ENCODE data around the gene RNF182. TPM values are rescaled to one million over a fixed set of nuclear protein-coding genes. Genes with fewer than 3 reads are reported as not detected.

Gene RNF182
- total RNA-seq, 2 donors from 2014 or later, result 0.33 to 1.6 TPM

- 51 to 63% methylated on average over 3 of the region's 3 CpGs for WGBS, 2 donors
Observed at GRCh38 chr6:13903364-13903763, 21.4 kb upstream of the RNF182 start.

GRCh38 chr6:13907001-13907350 is 17.8 kb upstream of the RNF182 start:
- Histone ChIP-seq H3K27ac (no peak overlapping the region), H3K4me1 (no peaks in the 10 kb centered on the region), H3K27me3 (no peaks in the 10 kb centered on the region), H3K4me3 (no peak overlapping the region), H3K36me3 (replicated peaks in 1 of 2; ENCODE audit: insufficient read depth in 1 of 2, low read depth in 2 of 2) (no peaks in the 10 kb centered on the region), H3K9me3 (no peaks in the 10 kb centered on the region)
- intact Hi-C loops (cut with DNase I), result loop anchor here (10.0 kb wide), 1 partner anchor 238 kb away; no protein-coding TSS in a partner anchor
- ATAC-seq, result no peak
- no peak for TF ChIP-seq CTCF (IDR thresholded peaks at IDR 0.05)
- TF ChIP-seq POLR2A (IDR thresholded peaks at IDR 0.05), result no peak
- DNase-seq, result no peak
- 59 to 60% methylated on average over 2 of the region's 2 CpGs for WGBS, 2 donors

More at GRCh38 chr6:13903364-13903763, 21.4 kb upstream of the RNF182 start:
- no peaks in the 10 kb centered on the region for H3K36me3 ChIP-seq (replicated peaks in 1 of 2; ENCODE audit: insufficient read depth in 1 of 2, low read depth in 2 of 2)
- H3K27me3 ChIP-seq, result no peaks in the 10 kb centered on the region
- H3K27ac ChIP-seq, result no peak overlapping the region
- no peaks in the 10 kb centered on the region for H3K9me3 ChIP-seq
- TF ChIP-seq CTCF (IDR thresholded peaks at IDR 0.05) (no peak), POLR2A (IDR thresholded peaks at IDR 0.05) (no peak)
- DNase-seq (no peak), ATAC-seq (no peak)
- H3K4me3 ChIP-seq, result no peak overlapping the region
- intact Hi-C loops (cut with DNase I), result loop anchor here (10.0 kb wide), 1 partner anchor 241 kb away; no protein-coding TSS in a partner anchor
- no peaks in the 10 kb centered on the region for H3K4me1 ChIP-seq

- intact Hi-C loops (cut with DNase I), result loop anchor here (10.0 kb wide), 1 partner anchor 237 kb away; no protein-coding TSS in a partner anchor
Observed at GRCh38 chr6:13907614-13908215, 17.0 kb upstream of the RNF182 start.

GRCh38 chr6:13908955-13909381 is 15.8 kb upstream of the RNF182 start:
- Histone ChIP-seq H3K4me3 (no peak overlapping the region), H3K27ac (no peak overlapping the region), H3K4me1 (no peaks in the 10 kb centered on the region), H3K27me3 (no peaks in the 10 kb centered on the region), H3K9me3 (no peaks in the 10 kb centered on the region), H3K36me3 (replicated peaks in 1 of 2; ENCODE audit: insufficient read depth in 1 of 2, low read depth in 2 of 2) (no peaks in the 10 kb centered on the region)
- DNase-seq (peak; percentile 40 to 62 (median 45)), ATAC-seq (peak; percentile 81)
- TF ChIP-seq POLR2A (IDR thresholded peaks at IDR 0.05) (no peak), CTCF (IDR thresholded peaks at IDR 0.05) (peak; percentile 78 to 92 (median 89))
- WGBS, 2 donors, result 2% methylated on average over 3 of the region's 3 CpGs
- intact Hi-C loops (cut with DNase I), result loop anchor here (10.0 kb wide), 1 partner anchor 236 kb away; no protein-coding TSS in a partner anchor

More at GRCh38 chr6:13907614-13908215, 17.0 kb upstream of the RNF182 start:
- ATAC-seq (no peak), DNase-seq (no peak)
- Histone ChIP-seq H3K27me3 (no peaks in the 10 kb centered on the region), H3K36me3 (replicated peaks in 1 of 2; ENCODE audit: insufficient read depth in 1 of 2, low read depth in 2 of 2) (no peaks in the 10 kb centered on the region), H3K4me1 (no peaks in the 10 kb centered on the region), H3K9me3 (no peaks in the 10 kb centered on the region), H3K4me3 (no peak overlapping the region), H3K27ac (no peak overlapping the region)
- no peak for TF ChIP-seq CTCF (IDR thresholded peaks at IDR 0.05)
- TF ChIP-seq POLR2A (IDR thresholded peaks at IDR 0.05), result no peak
- 36 to 53% methylated on average over 2 of the region's 2 CpGs for WGBS, 2 donors

GRCh38 chr6:13910443-13910842 is 14.3 kb upstream of the RNF182 start:
- intact Hi-C loops (cut with DNase I), result loop anchor here (10.0 kb wide), 1 partner anchor 154 kb away; no protein-coding TSS in a partner anchor
- DNase-seq, result no peak
- 72 to 77% methylated on average over 2 of the region's 2 CpGs for WGBS, 2 donors

More at GRCh38 chr6:13910443-13910842, 14.3 kb upstream of the RNF182 start:
- H3K27me3 ChIP-seq, result no peaks in the 10 kb centered on the region
- H3K9me3 ChIP-seq, result no peaks in the 10 kb centered on the region
- TF ChIP-seq POLR2A (IDR thresholded peaks at IDR 0.05), result no peak
- no peak for TF ChIP-seq CTCF (IDR thresholded peaks at IDR 0.05)
- no peak overlapping the region for H3K27ac ChIP-seq
- ATAC-seq, result no peak
- no peaks in the 10 kb centered on the region for H3K4me1 ChIP-seq
- H3K36me3 ChIP-seq (replicated peaks in 1 of 2; ENCODE audit: insufficient read depth in 1 of 2, low read depth in 2 of 2), result no peaks in the 10 kb centered on the region
- H3K4me3 ChIP-seq, result no peak overlapping the region

Measured in body of pancreas (tissue), 4 donors.